Inflammatory macrophage (primary cell): Measurements from ENCODE around the gene INPP5F.
"Not testable (repeated sequence)": the region's sequence is repeated elsewhere in the genome, so short reads cannot be mapped to it uniquely, and the experiment has no call there.

Source experiments
- DNase-seq, 2 donors: peaks; one replicate each; pipeline ENCODE4 v3.0.0-alpha.2; 2020 to 2022

Gene INPP5F

DNA sequence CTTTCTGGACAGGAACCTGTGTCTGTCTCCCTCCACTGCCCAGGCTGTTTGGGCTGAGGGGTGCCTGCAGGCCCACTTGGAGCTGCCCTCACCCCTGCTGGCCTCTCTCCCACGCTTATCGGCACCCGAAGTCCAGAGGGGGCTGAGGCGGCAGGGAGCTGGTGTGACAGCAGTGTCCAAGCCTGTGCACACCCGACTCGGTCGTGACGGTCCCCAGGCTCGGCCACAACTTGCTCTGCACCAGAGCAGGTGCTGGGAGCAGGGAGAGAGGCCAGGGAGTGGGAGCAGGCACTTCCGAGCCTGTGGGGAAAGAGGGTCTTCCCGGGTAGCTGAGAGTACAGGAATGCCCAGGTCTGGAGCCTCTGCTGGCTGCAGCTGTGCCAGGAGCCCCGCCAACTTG, 23.0 kb downstream of the INPP5F start:
- no peak for DNase-seq

DNA sequence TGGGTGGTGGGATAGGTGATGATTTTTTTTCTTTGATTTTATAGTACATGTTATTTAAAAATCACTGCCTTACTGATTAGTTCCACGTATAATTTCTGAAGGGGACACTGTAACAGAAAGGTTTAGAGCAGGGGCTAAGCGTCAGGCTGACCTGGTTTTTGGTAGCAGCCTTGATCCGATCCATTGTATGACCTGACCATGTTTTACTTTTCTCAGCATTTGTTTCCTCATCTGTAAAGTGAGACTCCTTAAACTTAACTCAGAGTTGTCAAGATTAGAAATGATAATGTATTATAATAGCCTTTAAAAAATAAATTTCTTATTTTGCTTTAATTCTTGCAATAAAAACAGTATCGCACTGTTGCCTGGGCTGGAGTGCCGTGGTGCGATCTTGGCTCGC, 23.6 kb downstream of the INPP5F start:
- no peak for DNase-seq

GRCh38 chr10:119750391-119751230, 24.8 kb downstream of the INPP5F start:
- DNase-seq, result peak; percentile 73 to 76

DNA sequence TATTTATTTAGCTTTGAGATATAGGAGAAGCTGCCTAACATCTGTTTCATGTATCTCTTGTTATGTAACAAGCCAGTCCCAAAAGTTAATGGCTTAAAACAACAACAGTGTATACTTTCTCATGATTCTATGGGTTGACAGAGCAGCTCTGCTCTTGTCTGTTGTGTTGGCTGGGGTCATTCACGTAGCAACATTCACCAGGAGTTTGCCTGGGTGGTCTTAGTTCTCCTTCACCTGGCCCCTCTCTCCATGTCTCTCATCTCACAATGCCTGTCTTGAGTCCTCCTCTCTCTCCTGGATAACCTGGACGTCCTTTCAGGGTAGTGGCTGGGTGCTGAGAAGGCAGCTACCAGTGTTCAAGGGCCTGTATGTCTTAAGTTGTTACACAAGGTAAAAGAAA, 27.5 kb downstream of the INPP5F start:
- no peak for DNase-seq

DNA sequence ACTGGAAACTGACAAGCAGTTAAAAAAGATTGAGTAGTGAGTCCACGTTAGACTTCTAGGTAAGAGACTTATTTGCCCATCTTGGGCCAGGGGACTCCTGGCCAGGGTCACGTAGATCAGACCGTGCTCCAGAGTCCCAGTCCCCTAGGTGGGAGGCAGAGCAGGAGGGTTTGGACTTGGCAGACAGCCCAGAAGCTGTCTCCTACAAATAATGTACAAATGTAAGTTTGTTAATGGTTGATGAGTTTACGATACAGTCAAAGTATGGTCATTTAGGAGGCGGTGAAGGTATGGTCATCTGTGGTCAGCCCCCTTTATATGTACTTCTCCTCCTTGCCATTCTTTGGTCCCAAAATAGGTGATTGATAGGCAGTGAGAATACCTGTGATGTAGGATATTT, 28.2 kb downstream of the INPP5F start:
- DNase-seq, result no peak

DNA sequence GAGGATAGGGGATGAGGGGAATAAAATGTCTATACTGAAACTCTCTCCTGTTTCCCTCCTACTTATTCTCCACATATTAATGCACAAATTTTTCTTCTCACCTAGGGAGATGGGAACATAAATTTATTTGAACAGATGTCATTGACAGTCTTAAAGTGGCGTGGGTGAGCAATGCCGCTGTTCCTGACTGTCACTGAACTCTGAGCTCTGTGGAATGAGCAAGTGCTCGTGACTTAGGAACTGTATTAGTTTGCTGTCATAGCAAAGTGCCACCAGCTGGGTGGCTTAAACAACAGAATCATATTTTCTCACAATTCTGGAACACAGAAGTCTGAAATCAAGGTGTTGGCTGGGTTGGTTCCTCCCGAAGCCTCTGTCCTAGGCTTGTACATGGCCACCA, 29.1 kb downstream of the INPP5F start:
- no peak for DNase-seq

DNA sequence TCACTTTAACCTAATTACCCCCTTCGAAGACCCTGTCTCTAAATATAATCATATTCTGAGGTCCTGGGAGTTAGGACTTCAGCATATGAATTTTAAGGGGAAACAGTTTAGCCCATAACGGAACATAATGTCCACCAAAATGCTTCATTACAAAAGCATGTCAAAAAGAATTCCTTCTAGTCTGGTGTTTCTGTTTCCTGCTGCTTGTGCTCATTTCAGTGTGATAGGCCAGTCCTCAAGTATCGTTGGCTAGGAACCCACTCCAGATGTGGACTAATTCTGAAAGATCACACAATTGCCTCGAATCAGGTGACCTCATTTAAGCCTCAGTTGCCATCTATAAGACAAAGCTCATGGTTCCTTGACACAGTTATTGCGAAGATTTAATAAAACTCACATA, 29.6 kb downstream of the INPP5F start:
- DNase-seq, result no peak

DNA sequence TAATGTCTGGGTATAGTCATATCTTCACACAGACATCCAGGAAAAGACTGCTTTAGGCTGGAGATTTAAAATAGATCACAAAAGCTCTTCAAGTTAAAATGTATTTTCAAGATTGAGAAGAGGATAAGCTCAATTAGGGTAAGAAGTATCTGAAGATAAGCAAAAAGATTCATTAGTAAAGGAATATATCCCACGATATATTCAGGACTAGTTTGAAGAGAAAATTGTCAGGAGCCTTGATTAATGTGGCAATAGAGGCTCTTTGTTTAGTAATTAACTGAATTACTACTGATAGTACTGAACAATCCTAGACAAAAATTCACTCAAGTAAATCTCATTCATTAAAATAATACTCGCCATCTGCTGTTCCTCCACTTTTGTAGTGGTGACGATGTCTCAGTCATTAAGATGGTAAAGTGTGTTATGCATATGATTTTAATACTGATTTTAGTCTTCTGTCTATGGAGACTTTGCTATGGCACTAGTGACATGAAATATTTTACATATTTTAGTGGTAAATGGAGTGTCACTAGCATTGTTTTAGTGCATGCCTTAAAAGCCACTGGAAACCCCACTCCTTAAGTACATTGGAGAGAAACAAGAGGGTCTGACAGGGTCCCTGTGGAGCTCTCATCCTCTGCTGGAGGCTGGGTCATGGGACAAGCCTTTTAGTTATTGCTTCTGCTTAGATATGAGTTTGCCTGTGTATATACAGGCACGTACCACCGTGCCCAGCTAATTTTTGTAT, 32.8 kb downstream of the INPP5F start:
- DNase-seq, result no peak

- DNase-seq, result peak in 1 of 2 donors; percentile 24
These were observed 34.0 kb downstream of the INPP5F start for GRCh38 chr10:119759832-119760231.

GRCh38 chr10:119761106-119761505, 35.3 kb downstream of the INPP5F start:
- no peak for DNase-seq

DNA sequence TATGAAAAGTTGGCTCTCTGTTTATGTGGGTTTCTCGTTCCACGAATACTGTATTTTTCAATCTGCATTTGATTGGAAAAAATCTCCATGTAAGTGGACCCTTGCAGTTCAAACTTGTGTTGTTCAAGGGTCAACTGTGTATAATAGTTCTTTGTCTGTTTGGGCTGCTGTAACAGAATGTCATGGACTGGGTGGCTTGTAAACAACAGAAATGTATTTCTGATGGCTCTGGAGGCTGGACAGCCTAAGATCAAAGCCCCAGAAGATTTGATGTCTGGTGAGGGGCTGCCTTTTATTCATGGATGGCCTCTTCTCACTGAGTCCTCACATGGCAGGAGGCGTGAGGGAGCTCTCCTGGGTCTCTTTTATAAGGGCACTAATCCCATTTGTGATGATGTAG, 36.2 kb downstream of the INPP5F start:
- no peak for DNase-seq

GRCh38 chr10:119762805-119763798, 37.3 kb downstream of the INPP5F start:
- no peak for DNase-seq

DNA sequence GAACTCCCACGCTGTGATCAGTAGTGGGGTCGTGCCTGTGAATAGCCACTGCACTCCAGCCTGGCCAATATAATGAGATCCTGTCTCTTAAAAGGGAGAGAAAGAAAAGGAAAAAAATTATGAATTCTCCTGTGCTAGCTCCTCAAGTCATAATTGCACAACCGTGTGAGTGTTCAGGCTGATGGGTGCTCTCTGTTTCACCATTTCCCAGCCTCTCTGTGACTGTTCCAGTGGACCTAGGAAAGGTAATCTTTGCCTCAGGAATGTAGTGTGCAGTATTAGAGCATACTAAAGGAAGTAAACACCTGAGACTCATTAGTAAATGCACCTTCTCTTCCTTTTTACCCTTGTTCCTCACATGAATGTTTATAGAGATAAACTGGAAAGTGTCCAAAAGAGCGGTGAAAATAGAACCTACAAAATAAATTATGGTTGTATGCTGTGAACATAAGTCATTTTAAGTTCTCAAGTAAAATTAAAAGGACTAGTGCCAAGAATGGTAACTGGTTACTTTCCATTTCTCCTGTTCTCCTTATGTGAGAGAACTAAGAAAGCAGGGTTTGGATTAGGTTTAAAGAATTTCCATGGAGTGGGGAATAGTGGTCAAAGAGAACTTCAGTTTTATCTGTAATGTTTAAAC, 42.7 kb downstream of the INPP5F start:
- DNase-seq, result no peak

DNA sequence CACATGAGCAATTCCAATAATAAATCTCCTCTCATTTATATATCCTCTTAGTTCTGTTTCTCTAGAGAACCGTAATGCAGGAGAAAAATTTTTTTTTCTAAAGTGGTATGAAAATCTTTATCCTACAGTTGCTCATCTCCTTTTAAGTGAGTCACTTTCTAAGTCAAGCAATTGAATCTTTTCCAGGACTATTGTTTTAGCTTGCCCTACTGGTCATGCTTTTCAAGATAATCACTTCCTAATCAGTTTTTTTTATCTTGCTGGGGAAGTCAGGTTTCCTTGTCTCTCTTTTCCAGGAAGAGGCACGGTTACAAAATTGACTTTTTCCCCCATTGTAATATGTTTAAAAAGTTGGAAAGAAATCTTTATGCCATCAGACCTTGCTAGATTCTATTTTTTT, 44.0 kb downstream of the INPP5F start:
- no peak for DNase-seq

GRCh38 chr10:119770928-119771327, 45.1 kb downstream of the INPP5F start:
- DNase-seq, result no peak

- DNase-seq, result no peak
These were observed 46.5 kb downstream of the INPP5F start for GRCh38 chr10:119772334-119772733.

DNA sequence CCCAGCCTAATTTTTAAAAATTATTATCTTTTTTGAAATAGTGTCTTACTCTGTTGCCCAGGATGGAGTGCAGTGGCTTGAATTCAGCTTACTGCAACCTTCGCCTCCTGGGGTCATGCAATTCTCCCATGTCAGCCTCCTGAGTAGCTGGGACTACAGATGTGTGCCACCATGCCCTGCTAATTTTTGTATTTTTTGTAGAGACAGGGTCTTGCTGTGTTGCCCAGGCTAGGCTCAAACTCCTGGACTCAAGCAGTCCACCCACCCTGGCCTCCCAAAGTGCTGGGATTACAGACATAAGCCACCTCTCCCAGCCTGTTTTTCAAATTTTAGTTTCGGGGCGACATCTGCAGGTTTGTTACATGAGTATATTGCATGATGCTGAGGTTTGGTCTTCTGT, 47.2 kb downstream of the INPP5F start:
- DNase-seq, result not testable (repeated sequence)

GRCh38 chr10:119775529-119775928, 49.7 kb downstream of the INPP5F start:
- DNase-seq, result no peak

DNA sequence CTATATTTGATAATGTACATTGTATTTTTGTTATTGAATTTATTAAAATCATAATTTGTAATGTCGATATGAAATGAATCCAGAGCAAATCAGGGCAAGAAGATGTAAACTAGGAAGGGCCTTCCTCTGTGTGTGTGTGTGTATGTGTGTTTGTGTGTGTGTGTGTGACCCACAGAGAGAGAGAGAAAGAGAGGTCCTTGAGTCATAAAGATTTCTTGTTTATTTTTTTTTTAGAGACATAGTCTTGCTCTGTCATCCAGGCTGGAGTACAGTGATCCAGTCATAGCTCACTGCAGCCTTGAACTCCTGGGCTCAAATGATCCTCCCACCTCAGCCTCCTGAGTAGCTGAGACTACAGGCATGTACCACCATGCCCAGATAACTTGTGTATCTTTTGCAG, 50.7 kb downstream of the INPP5F start:
- DNase-seq, result no peak

GRCh38 chr10:119777686-119778085, 51.8 kb downstream of the INPP5F start:
- peak in 1 of 2 donors; percentile 52 for DNase-seq

- no peak for DNase-seq
These were observed 53.1 kb downstream of the INPP5F start for GRCh38 chr10:119778776-119779445.
